ENCODE measurements around the gene MYO7B.

DNA sequence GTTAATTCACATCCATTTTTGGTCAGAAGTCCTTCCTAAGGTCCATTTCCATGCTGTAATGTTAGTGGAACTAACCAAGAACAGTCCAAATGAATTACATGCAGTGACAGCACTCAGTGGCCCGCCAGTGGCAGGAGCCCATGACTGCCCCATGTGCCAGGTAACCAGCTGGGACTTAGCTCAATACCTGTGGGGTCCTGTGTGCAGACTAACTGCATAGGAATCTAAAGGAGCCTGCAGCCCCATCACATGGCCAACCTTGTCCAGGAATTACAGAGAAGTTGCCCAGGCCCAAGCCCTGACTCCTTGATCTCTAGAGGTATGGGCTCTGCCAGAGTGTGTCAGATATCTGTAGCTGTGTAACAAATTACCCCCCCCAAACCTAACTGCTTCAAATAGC is 75.1 kb downstream of the MYO7B start:
- no peak for TF ChIP-seq CTCF (IDR thresholded peaks at IDR 0.05)
- no peak for TF ChIP-seq POLR2A (IDR thresholded peaks at IDR 0.05)

All from uterus (tissue), 2 donors.